RPMI7951 (cell line): ENCODE data around the gene RREB1. TPM values are rescaled to one million over a fixed set of nuclear protein-coding genes. Genes with fewer than 3 reads are reported as not detected.

ENCODE experiments used
- DNase-seq: peaks from one replicate; pipeline ENCODE4 v3.0.0-alpha.2; 2012; ENCODE audit warnings: low read depth
- total RNA-seq: library from RNA; depleted of rRNA; stranded (reverse); fragments of >200 nt; shearing (Covaris generic); gene quantifications from 2 replicates; pipeline ENCODE4 v1.2.3, GENCODE V29; 2014

RREB1 gene
- total RNA-seq, 1 experiment from 2014 or later, result 6.0 TPM

GRCh38 chr6:7122684-7123083 is 14.9 kb downstream of the RREB1 start:
- no peak for DNase-seq

- DNase-seq, result no peak
Measured at GRCh38 chr6:7124114-7124513, 16.4 kb downstream of the RREB1 start.

- no peak for DNase-seq
Measured at GRCh38 chr6:7124636-7125035, 16.9 kb downstream of the RREB1 start.

- DNase-seq, result no peak
Measured at GRCh38 chr6:7125290-7125689, 17.5 kb downstream of the RREB1 start.

GRCh38 chr6:7126754-7127153 is 19.0 kb downstream of the RREB1 start:
- DNase-seq, result no peak

- DNase-seq, result no peak
Measured at GRCh38 chr6:7127680-7128079, 19.9 kb downstream of the RREB1 start.

GRCh38 chr6:7129360-7129759 is 21.6 kb downstream of the RREB1 start:
- peak; percentile 41 for DNase-seq

- peak; percentile 77 for DNase-seq
Measured at GRCh38 chr6:7129784-7130569, 22.2 kb downstream of the RREB1 start.

GRCh38 chr6:7131390-7131789 is 23.6 kb downstream of the RREB1 start:
- no peak for DNase-seq

- no peak for DNase-seq
Measured at GRCh38 chr6:7132398-7133035, 24.8 kb downstream of the RREB1 start.

- DNase-seq, result no peak
Measured at GRCh38 chr6:7134999-7135745, 27.4 kb downstream of the RREB1 start.

GRCh38 chr6:7135755-7136154 is 28.0 kb downstream of the RREB1 start:
- DNase-seq, result peak; percentile 24

GRCh38 chr6:7136859-7137334 is 29.1 kb downstream of the RREB1 start:
- DNase-seq, result no peak

- peak; percentile 78 for DNase-seq
Measured at GRCh38 chr6:7137335-7138045, 29.7 kb downstream of the RREB1 start.

- DNase-seq, result peak; percentile 28
Measured at GRCh38 chr6:7138046-7138531, 30.3 kb downstream of the RREB1 start.

GRCh38 chr6:7138921-7139358 is 31.2 kb downstream of the RREB1 start:
- DNase-seq, result no peak

GRCh38 chr6:7139835-7140470 is 32.2 kb downstream of the RREB1 start:
- DNase-seq, result no peak

- peak; percentile 83 for DNase-seq
Measured at GRCh38 chr6:7140631-7141378, 33.0 kb downstream of the RREB1 start.

GRCh38 chr6:7142228-7142801 is 34.6 kb downstream of the RREB1 start:
- DNase-seq, result no peak

- no peak for DNase-seq
Measured at GRCh38 chr6:7142918-7143475, 35.2 kb downstream of the RREB1 start.
